GM12872 (cell line): ENCODE measurements around the gene CDHR5.

ENCODE experiments used
- TF ChIP-seq, protein P1 (sequence below): IDR thresholded peaks from 3 replicates; pipeline ENCODE4 v1.5.1; 2011; ENCODE audit warnings: low read depth, mild to moderate bottlenecking, low read length, moderate library complexity; ENCODE audit not compliant: insufficient read depth

The CDHR5 gene

DNA sequence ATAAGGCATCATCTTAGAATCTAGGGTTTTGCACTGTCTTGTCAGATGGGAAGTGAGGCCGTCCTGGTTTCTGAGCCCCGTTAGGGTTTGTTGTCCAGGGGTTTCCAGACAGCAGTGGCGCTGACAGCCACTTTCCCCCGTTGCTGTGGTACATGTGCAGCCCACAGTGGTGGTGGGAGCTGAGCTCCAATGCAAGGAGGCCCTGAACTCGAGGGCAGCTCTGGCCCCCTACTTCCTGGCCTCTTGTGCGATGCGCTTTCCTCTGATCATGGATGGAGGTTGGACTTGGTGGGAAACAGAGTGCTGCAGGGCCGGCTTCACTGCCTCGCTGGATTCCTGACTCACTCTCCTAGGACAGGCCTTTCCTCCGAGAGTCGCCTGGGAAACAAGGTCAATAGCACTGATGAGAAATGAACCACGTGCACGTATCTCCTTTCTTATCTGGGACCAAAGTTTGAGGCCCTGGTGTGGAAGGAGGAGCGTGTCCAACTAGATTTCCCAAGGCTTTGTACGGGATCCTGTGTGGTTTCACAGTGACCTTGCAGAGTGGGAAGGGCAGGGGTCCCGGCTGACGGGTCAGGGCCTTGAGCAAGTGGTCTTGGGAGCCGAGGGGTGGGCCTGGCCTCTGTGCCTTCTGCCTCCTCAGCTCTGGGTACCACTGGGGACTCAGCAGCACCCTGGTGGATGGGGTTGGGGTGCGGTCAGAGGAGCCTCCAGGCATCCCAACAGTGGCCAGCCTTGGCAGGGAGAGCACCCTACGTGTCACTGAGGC is 44.7 kb downstream of the CDHR5 start:
- TF ChIP-seq, protein P1, sequence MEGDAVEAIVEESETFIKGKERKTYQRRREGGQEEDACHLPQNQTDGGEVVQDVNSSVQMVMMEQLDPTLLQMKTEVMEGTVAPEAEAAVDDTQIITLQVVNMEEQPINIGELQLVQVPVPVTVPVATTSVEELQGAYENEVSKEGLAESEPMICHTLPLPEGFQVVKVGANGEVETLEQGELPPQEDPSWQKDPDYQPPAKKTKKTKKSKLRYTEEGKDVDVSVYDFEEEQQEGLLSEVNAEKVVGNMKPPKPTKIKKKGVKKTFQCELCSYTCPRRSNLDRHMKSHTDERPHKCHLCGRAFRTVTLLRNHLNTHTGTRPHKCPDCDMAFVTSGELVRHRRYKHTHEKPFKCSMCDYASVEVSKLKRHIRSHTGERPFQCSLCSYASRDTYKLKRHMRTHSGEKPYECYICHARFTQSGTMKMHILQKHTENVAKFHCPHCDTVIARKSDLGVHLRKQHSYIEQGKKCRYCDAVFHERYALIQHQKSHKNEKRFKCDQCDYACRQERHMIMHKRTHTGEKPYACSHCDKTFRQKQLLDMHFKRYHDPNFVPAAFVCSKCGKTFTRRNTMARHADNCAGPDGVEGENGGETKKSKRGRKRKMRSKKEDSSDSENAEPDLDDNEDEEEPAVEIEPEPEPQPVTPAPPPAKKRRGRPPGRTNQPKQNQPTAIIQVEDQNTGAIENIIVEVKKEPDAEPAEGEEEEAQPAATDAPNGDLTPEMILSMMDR: no peak

DNA sequence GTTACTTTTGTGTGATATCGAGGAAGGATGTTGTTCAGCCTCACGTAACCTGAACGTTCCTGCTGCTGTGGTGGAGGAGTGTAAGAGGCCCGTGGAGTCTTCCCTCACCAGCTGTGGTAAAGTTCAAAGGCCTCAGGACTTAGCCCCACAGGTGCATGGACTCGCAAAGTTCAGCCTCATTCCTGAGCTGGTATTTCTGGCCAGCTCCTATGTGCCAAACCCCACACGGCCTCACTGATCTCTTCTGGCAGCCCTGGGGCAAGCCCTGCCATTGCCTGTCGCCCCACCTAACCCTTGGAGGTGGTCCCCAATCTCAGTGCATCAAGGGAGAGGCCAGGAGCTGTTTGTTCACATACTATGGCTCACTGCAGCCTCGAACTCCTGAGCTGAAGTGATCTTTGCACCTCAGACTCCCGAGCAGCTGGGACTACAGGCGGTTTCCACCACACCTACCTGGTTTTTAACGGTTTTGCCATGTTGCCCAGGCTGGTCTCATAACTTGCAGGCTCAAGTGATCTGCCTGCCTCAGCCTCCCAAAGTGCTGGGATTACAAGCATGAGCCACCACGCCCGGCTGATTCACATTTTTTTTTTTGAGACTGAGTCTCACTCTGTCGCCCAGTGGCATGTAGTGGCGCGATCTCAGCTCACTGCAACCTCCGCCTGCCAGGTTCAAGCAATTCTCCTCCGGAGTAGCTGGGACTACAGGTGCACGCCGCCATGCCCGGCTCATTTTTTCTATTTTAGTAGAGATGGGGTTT is 46.3 kb downstream of the CDHR5 start:
- TF ChIP-seq, protein P1: no peak

DNA sequence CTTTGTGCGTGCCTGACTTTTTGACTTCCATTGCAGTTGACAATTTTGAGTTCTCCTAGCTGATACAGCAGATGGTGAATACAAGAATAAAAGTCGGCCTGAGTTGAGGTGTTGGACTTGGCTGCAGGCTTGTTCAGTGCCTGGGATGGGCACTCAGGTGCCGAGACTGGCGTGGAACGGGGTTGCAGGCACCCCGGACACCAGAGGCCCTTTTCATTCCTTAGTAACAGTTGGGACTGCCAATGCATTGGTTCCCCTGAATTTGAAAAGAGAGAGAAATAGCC is 47.2 kb downstream of the CDHR5 start:
- TF ChIP-seq, protein P1: no peak

DNA sequence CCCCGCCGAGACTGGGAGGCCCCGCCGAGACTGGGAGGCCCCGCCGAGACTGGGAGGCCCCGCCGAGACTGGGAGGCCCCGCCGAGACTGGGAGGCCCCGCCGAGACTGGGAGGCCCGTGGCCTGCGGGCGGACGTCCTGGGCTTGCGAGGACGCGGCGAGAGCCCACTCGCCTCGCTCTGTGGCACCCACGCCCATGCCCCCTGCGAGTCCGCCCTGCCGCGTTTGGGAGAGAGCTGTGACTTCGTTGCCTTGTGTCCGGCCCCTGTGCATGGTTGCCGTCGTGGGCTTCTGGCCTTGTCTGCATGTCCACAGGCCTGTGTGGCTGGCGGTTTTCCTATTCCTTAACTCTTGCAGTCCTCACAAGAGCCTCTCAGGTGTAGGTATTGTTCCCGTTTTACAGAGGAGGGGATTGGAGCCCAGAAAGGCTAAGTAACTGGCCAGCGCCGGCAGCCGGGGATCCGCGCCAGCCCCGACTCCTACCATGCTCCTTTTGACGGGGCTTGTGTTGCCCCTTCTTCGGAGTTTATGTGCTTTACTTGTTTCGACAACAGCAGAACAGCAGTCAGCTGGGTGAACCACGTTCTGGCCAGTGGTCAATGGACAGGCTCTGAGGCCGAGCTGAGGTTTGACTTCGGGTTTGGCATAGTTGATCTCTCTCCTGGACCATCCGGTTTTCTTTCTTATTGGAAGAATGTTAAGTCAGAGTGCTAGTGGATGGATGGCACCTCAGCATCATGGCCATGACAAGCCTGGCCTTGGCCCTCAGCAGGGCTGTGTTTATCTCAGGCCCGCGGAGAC is 47.7 kb downstream of the CDHR5 start:
- TF ChIP-seq, protein P1: no peak

DNA sequence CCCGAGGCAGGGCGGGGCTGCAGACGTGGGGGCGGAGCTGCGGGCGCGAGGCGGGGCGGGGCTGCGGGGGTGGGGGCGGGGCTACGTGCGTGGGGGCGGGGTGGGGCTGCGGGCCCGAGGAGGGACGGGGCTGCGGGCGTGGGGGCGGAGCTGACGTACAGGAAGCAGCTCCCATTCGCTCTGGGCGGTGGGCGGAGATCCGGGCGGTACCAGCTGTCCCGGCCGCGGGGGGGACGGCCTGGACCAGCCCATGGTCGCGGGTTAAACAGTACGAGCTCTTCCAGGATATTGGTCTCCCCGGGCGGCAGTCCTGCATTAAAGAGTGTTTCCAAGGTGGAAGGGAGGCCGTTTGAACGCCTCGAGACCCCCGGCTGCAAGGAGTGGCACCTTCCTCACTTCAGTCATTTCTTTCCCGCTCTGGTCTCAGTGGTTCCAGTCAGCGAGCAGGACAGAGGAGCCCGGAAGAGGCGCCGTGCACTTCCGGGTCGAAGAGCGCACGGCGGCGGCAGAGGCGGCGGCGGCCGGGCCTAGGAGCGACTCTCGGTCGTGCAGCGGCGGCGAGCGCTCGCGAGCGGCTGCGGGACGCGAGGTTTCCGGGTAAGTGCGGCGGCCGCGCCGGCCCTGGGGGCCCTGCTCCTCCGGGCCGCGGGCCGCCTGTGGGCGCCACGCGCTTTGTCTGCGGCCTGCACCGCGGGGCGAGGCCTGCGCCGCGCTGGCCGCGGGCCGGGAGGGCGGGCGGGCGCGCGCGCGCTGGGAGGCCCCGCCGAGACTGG is 48.6 kb downstream of the CDHR5 start, which contains the start of gene PHRF1:
Gene PHRF1, plus strand, starts transcription at position 475 of the 773 bp plus-strand sequence. CDS start 5,043 bp downstream, outside the sequence.
- TF ChIP-seq, protein P1: no peak

DNA sequence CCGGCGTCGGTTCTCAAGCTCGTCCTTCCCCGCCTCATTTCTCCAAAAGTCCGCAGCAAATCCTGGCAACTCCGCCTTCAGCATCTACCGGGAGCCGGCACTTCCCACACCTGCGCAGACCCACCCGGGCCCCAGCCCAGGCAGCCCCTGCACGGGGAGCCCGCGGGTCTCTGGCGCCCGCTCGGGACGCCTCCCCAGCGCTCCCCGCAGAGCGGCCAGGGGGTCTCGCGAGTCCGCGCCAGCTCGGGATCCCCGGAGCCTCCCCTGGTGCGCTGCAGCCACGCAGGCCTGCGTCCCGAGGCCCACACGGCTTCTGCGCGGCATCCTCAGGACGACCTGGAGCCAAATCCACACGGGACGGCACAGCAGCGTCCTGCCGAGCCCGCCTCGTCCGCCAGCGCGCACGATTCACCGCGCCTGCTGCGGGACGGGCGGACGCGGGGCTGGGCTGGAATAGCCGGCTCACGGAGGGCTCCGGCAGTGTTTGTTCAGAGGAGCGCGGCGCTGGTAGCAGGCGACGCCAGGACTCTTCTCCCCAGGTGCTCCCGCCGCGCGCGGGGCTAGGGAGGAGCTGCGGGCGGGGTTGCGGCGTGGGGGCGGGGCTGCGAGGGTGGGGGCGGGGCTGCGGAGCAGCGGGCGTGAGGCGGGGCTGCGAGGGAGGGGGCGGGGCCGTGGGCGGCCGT is 49.3 kb downstream of the CDHR5 start:
- TF ChIP-seq, protein P1: no peak
